ENCODE data around the gene FIBP.

DNA sequence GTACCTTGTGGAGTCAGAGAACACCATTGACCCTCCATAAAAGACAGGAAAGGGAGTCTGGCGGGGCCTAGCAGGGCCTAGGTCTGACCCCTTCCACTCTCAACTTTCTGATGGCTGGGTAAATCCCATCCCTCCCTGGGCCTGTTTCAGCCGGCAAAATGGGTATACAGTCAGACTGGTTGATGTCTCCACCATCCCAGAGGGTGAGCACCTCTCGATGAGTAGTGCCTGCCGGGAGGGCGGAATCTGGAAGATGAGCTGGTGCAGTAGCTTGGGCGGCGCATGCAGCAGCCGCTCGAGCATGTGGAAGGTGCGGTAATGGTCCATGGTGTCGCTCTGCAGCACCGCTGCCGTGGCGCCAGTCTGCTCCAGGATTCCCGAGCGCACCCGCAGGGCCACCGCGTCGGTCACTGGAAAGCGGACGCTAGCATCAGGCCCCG is 528 bp downstream of the FIBP start:
- TF ChIP-seq CTCF (IDR thresholded peaks at IDR 0.05), result no peak
- no peak for TF ChIP-seq POLR2A (IDR thresholded peaks at IDR 0.05)
- TF ChIP-seq EP300 (IDR thresholded peaks at IDR 0.05), result no peak

Measured in ovary (tissue), 3 donors.